Ammon's horn (tissue), 1 donor: ENCODE results near the gene FIGNL1.

Experiments used
- DNase-seq: peaks from one replicate; pipeline ENCODE4 v3.0.0-alpha.2; 2016; ENCODE audit warnings: low spot score

FIGNL1 gene

DNA sequence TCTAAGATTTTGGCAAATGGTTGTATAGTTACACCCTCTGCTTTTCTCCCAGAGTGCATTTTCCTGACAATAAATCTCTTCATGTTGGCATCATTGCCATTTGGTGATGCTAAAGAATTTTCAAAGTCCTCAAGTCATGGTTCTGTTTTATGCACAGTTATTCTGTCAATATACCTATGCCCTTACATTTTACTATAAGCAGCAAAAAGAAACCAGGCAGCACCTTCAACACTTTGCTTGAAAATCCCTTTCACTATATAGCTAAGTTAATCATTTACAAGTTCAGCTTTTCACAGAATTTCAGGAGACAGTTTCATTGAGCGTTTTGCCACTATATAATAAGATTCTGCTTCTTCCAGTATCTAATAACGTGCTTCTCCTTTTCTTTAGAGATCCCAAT, 22.6 kb downstream of the FIGNL1 start:
- DNase-seq = no peak

DNA sequence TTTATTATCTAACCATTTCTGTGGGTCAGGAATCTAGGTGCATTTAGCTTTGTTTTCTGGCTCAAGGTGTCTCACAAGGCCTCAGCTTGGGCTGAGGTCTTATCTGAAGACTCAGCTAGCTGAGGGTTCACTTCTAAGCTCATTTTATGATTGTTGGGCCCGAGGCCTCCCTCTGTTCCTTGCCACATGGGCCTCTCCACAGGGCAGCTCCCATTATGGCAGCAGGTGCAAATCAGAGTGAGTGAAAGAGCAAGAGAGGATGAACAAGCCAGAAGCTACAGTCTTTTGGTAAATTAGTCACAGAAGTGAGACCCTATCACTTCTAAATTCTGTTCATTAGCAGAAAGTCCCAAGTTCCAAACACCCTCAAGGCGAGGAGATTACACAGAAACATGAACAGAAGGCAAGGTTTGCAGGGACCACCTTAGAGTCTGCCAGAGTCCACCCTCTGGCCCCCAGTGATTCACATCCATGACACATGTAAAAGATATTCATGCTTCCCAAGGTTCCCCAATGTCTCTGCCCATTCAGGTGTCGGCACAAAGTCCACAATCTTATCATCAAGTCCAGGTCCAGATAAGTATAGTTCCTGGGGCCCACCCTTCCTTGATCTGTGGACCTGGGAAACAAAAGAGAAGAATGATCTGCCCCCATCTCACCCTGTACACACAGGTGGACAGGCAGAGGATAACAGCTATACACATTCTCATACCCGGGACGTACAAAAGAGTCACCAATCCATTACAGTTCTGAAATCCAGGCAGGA, 23.7 kb downstream of the FIGNL1 start:
- no peak for DNase-seq

DNA sequence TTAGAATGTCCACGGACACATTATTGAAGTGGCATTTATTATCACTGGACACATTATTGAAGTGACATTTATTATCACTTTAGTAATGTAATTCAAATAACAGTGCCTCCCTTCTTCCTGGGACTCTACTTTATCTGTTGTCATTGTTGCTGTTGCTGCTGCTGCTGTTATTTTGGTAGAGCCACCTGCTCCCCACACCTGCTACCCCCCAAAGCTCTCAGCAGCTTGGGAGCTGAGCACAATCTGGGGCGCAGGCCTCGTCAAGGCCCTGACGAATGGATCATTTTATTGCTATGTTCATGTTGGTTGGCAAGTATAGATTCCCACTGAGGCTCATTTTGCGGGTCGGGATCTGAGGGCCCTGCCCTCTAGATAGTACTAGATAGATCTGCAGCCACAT, 24.8 kb downstream of the FIGNL1 start:
- no peak for DNase-seq

DNA sequence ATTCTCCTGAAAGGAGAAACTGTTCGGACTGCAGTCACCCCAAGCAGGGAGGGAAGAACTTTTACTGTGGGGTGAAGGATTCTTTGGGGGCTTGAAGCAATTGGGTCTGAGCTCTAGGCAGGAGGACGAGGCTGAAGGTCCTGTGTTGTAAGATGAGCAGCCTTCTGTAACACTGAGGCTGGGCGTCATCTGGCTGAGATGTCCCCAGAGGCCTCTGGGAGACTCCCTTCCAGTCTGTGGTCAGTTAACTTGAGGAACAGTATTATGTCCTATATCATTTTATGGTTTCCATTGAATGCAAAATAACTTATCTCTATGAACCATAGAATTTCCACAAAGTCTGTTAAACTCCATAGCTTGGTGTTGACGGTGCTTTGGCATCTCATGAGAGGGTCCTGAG, 26.3 kb downstream of the FIGNL1 start:
- DNase-seq = no peak

DNA sequence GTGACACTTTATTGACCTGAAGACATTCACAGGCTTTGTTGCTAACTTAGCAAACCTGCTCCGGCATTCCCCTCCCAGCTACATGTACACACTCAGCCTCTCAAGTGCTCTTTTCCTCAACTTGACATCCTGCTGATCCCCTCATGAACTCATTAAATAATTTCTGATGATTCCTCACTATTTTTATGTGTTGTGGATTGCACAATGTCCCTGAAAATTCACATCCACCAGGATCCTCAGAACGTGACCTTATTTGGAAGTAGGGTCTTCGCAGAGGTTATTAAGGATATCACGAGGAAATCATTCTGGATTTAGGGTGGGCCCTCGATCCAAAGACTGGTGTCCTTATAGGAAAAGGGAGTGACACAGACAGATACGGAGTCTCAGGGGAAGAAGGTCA, 27.3 kb downstream of the FIGNL1 start:
- no peak for DNase-seq

DNA sequence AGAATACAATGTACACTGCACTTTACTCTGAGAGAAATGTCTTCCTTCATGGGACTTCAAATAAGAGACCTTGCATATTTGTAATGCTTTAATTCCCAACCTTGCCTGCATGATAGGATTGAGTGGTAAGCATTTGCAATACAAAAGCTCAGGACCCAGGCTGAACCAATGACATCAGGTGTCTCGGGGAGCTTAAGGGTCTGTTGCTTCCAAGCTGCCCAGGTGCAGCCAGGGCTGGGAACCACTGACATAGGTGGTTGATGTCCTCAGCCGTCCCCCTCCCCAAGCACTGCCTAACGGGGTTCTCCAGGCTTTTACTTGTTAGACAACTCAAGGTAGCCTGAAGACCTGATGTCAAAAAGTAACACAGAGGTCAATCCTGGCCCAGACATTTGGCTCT, 29.1 kb downstream of the FIGNL1 start:
- no peak for DNase-seq

DNA sequence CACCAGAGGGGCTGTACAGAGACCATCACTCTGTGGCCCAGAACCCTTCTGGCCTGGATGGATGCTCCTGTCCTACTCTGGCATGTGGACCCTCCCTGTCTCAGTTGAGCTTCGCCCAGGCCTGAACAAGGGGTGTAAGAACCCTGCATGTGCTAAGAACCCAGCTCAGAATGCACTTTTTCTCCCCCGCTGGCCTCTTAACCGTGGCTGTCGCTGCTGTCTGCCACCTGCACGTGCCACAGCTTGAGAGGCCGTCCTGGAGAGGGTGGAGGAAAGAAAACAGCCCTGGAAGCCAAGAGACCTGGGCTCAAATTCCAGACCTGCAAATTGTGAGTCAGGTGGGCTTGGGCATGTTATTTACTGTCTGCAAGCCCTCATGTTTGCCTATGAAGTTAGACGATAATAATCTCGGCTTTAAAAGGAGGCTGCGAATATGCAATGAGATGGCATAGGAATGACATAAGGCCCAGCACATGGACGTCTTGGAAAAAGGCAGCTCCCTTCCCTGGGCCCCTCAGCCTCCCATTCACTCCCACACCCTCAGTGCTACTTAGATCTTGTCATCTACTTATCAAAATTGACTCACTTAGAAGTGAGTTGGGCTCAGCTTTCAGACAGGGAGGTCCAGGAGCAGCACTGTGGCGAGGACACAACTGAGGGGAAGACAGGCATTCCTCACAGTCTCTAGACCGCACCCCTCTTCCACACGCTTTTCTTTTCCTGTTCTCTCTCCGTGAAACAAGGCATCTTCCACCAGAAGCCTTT, 31.4 kb downstream of the FIGNL1 start:
- DNase-seq = no peak

DNA sequence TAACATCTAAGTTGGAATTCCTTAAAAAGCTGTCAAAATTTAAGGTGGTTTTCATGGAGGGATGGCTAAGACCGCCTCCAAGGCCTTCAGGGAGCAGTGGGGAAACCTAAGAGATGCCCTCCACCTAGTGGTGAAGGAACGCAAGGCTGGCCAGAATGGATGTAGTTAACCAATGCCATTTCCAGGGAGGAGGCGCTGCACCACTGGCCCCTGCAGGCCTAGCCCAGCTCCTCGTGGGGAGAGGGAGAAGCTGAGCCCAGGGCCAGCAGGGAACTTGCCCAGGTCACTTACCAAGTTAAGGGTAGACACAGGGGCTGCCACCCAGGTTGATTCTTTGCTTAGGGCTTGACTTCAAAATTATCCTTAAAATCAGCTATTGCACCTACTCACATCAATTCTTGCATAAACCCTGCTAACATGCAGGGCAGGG, 32.0 kb downstream of the FIGNL1 start:
- DNase-seq = peak; percentile 87

DNA sequence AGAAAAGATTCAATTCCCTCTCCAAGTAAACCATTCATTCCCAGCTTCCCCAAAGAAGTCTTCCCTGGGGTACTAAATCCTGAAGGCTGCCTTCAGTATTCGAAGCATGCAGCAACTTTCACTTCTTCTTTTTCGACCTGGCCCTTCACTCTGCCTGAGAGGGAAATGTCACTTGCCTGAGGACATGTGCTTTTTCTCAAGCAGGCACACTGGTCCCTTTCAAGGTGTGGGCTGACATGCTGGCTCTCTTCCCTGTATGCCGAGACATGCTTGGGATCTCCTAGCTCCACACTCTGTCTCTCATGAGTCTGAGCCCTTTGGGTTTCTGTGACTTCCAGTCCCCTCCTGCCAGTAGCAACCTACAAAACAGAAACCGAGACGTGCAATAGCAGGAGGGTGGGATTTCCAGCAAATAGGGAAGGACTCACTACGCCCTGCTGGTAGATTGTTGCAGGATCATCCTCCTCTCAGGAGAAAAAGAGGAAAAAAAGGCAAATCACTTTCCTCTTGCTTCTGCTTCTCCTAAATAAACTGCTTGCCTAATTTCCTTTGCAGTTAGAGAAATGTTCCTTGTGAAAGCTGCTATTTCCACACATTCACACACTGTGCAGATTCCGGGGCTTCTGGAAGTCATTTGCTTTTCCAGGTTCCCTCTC, 33.5 kb downstream of the FIGNL1 start:
- DNase-seq = peak; percentile 46

DNA sequence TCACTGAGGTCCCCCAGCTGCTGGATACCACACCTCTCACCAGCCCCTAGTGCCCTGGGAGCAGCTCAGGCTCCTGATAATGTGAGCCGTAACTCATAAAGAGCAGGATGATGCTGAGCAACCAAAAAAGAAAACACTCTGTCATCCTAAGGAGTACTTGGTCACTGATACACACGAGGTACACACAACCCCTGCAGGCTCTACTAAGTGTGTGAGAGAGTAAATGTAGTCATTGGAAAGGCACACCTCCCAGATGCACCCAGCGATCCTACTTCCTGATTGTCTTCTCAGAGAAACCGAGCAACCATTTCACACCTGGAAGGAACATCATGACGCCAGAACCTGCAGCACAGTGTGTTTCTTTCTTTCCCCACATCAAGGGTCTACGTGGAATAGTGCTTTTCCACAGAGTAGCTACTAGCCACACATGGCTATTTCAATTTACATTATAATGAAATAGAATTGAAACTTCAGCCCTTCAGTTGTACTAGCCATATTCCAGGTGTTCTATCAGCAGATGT, 34.2 kb downstream of the FIGNL1 start:
- no peak for DNase-seq

DNA sequence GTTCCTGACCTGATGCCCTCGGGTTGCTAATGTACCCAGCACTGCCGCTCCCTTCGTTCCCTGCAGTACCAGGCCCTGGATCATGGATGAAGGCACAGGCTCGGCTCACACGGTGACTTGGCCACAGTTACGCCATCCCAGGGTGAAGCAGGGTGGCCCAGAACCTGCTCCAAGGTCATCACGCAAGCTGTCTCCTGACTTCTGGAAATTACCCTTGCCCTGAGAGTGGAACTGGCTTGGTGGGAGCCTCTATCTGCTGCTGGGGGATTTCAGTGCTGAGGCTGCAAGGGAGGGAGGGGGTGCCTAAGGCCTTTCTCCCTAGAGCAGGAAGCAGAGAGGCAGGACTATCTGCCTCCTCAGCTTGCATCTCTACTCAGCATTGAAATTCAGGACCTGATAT, 36.6 kb downstream of the FIGNL1 start:
- no peak for DNase-seq

DNA sequence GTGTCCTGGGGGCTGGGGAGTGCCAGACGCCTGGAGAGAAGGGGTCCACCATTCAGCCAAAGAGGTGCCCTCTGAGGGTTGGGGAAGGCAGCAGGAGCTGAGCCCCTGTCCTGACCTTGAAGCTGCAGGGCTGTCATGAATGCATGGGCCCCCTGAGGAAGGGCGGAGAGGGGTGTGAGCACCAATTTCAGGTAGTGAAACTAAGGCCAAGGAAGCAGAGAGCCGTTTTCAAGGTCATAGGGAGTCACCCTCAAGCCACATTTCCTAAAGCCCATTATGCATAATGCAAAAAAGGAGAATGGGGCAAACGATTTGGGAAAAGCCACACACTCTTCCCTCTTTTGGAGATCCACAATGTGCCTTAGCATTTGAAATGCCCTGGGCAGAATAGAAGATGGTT, 37.2 kb downstream of the FIGNL1 start:
- no peak for DNase-seq

DNA sequence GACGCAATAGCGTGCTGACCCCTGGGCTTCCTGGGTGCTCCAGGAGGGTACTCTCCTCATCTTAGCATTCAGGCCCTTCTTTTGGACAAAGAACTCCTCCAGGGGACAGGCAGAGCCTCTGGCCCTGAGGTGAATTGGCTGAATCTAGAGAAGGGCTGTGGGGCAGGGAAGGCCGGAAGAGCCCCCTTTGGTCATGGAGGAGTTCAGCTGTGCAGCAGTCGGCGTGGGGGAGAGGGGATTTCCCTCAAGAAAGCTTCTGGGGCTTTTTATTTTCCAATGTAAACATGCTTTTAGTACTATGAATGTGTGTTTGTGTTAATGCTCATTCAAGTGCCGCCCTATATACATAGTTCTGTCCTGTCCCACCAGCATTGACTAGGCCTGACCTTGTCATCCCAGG, 38.8 kb downstream of the FIGNL1 start:
- no peak for DNase-seq

DNA sequence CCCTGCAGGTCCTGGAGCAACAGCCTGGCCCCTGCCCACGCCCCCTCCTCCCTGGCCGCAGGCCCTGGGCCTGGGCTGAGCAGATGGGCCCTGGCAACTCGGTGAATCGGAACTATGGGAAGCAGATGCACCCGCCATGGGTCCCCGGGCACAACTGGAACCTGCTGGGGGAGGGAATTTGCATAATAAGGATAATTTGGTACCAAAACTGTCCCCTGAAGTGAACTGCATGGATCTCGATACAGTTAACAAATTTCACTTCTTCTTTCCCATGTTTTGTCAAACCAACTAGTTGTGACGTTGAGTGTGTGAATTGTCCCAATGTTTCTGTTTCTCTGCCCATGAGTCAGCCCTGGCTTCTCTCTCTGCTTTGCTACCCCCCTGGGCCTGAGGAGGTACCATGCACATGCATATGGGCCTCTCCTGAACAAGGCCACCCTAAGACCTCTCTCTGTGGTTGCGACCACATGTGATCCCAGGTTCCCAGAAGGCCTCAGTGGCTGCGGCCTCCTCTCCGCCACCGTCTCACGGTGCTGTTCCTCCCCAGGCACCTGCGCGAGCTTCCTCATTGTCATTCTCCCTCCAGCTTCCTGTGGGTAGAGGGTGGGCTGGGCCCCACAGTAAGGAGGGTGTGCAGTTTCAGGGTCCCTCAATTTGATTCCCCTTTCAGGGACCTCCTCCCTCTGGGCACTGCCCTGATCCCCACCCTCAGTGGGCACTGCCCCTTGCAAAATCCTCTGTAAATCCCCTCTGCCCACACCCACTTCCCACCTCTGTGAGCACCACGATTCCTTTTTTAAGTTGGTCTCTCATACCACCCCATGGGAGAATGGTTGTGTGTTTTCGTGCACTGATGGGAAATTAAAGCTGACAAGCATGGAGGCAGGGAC, 40.0 kb downstream of the FIGNL1 start:
- no peak for DNase-seq

DNA sequence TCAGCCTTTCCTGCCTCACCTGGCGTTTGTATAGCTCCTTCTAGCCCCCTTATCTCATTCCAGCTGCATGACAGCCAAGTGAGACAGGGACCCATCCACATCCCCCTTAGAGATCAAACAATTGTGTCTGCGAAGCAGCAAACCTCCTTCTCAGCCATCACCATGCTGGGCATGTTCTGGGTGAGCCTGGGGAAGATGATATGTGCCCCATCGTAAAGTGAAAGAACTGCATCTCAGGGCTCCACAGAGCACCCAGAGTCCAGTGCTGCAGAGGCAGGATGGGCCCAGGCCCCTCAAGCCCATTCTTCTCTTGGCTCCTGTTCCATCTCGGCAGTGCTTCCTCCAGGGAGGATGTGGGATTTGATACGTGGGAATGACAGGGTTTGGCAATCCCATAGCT, 43.2 kb downstream of the FIGNL1 start:
- DNase-seq = no peak

DNA sequence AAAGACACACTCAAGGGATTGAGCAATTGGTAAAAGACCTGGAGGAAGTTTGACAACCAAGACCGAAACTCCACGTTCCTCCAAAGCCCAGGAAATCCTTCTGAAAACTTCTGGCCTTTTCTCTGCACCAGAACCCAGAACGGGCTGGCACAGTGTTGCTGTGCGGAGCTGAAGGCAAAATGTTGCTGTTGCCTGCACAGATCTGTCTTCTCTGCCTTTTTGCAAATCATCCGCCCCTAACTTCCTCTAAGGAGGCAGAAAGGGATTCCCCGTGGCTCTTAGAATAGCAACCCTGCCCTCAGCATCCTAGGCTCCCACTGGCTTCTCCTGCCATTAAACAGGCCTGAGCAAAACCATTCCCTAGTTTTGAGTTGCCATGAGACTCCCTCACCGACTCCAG, 44.9 kb downstream of the FIGNL1 start:
- no peak for DNase-seq

DNA sequence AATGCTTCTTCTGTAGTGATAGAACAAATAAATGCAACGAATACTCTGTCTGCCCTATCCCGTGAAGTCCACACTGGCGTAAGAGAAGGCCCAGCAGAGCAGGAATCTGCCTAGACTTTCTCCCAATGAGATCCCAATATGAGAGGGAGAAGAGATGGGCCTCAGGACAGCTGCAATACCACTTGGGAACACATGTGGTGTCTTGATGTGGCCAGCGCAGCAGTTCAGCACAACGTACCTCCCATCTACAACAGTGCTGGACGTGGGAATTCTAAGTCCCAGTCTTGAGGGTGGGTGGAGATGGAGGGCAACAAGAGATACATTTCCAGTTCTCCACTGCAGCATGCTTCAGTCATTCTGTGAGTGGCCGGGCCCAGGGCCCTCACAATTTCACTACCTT, 45.8 kb downstream of the FIGNL1 start:
- DNase-seq = no peak

DNA sequence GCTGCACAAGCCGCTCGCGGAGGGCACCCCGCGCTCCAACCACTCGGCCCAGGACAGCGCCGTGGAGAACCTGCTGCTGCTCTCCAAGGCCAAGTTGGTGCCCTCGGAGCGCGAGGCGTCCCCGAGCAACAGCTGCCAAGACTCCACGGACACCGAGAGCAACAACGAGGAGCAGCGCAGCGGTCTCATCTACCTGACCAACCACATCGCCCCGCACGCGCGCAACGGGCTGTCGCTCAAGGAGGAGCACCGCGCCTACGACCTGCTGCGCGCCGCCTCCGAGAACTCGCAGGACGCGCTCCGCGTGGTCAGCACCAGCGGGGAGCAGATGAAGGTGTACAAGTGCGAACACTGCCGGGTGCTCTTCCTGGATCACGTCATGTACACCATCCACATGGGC, 50.0 kb downstream of the FIGNL1 start:
- DNase-seq = no peak

DNA sequence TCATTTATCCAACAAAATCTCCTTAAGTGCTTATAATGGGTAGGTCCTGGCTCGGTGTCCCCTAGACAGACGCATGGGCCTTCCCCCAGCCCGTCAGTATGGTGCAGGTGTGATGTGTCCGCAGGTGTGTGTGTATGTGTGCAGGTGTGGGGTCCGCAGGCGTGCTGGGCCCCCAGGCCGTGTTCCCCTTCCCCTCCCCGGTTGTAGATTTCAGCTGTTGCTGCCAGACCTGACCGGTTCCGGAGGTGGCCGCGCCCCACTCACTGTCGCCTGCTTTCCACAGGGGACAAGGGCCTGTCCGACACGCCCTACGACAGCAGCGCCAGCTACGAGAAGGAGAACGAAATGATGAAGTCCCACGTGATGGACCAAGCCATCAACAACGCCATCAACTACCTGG, 50.5 kb downstream of the FIGNL1 start:
- no peak for DNase-seq

DNA sequence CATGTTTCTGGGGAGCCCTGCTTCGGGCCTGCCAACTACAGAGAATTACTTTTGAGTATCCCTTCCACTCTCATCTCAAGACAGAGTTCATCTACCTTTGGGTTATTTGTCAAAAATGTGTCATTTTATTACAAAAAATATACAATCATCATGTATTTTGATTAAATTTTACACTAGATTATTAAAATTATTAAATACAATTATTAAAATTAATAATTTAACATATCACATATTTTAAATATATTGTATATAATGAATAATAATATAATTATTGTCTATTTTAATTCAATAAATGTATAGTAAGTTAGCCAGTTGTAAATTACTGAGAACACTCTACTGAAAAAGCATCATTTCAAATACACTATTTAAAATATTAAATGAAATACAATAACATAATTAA, 50.9 kb downstream of the FIGNL1 start:
- DNase-seq = no peak

DNA sequence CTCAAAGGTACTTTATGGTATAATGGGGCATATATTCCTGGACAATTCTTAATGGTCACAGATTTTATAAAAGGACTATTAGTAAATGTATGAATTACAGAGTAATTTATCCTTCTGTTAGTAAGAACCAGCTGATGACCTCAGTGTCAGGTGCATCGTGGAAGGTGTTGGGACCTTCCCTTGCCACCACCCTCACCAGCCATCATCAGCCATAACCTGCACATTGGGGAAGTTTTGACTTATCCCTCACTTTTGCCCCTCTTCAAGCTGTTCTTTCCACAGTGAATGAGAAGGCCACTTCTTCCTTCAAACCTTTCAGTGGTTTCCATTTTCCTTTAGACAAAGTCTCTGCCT, 52.2 kb downstream of the FIGNL1 start:
- DNase-seq = no peak
